Effector memory CD4-positive, alpha-beta T cell (primary cell): ENCODE results near the gene GRK7.
"Not testable (repeated sequence)": the region's sequence is repeated elsewhere in the genome, so short reads cannot be mapped to it uniquely, and the experiment has no call there.

Experiments
- DNase-seq, 3 donors: peaks; one replicate each; pipeline ENCODE4 v3.0.0-alpha.2; 2020
- H3K27ac ChIP-seq: 2 replicates; pipeline ENCODE4 v1.7.0; 2013; ENCODE audit warnings: mild to moderate bottlenecking, low read length, moderate library complexity; ENCODE audit not compliant: insufficient read depth, poor library complexity, severe bottlenecking
- H3K27me3 ChIP-seq: replicated peaks from 2 replicates; pipeline ENCODE4 v1.7.0; 2013; ENCODE audit warnings: mild to moderate bottlenecking, low read length; ENCODE audit not compliant: insufficient read depth, control insufficient read depth, poor library complexity, severe bottlenecking
- H3K36me3 ChIP-seq: 2 replicates; pipeline ENCODE4 v1.7.0; 2013; ENCODE audit warnings: mild to moderate bottlenecking, low read length, moderate library complexity; ENCODE audit not compliant: control insufficient read depth, insufficient read depth
- H3K4me1 ChIP-seq: 2 replicates; pipeline ENCODE4 v1.7.0; 2013; ENCODE audit warnings: low read length, mild to moderate bottlenecking; ENCODE audit not compliant: control insufficient read depth, insufficient read depth, poor library complexity, severe bottlenecking
- H3K4me3 ChIP-seq: 2 replicates; pipeline ENCODE4 v1.7.0; 2013; ENCODE audit warnings: low read length, low read depth, mild to moderate bottlenecking; ENCODE audit not compliant: insufficient read depth, poor library complexity, severe bottlenecking
- H3K9me3 ChIP-seq: 2 replicates; pipeline ENCODE4 v1.7.0; 2013; ENCODE audit warnings: mild to moderate bottlenecking, low read length, moderate library complexity; ENCODE audit not compliant: control insufficient read depth

GRK7 gene

GRCh38 chr3:141753399-141753798, 9.8 kb upstream of the GRK7 start:
- DNase-seq, result no peak
- Histone ChIP-seq H3K9me3 (no peaks in the 10 kb centered on the region), H3K27me3 (no peaks in the 10 kb centered on the region), H3K27ac (no peak overlapping the region), H3K4me3 (no peak overlapping the region), H3K4me1 (no peaks in the 10 kb centered on the region), H3K36me3 (peaks cover 8% of the 10 kb centered on the region)

DNA sequence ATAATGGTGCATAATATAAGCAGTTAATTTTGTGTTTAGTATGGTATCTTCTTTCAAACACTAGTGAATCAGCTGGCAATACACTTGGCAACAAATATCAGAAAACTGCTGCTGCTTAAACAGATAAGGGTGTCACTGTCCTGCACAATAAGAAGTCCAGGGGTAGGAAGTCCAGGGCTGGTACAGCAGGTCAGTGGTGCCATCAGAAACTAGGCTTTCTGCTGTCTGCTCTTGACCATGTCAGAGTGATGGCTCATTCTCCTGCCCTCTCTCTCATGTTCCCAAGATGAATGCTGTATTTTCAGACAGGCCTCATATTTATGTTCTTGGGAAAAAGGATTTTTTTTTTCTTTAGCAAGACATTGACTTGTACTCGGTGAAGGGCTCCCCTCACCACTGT, 9.2 kb upstream of the GRK7 start:
- Histone ChIP-seq H3K36me3 (peaks cover 5% of the 10 kb centered on the region), H3K27me3 (no peaks in the 10 kb centered on the region), H3K4me1 (no peaks in the 10 kb centered on the region), H3K9me3 (no peaks in the 10 kb centered on the region), H3K4me3 (no peak overlapping the region), H3K27ac (no peak overlapping the region)
- DNase-seq, result no peak

DNA sequence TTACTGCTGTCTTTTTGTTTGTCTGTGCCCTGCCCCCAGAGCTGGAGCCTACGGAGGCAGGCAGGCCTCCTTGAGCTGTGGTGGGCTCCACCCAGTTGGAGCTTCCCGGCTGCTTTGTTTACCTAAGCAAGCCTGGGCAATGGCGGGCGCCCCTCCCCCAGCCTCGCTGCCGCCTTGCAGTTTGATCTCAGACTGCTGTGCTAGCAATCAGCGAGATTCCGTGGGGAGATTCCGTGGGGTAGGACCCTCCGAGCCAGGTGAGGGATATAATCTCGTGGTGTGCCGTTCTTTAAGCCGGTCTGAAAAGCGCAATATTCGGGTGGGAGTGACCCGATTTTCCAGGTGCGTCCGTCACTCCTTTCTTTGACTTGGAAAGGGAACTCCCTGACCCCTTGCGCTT, 656 bp upstream of the GRK7 start:
- H3K27me3 ChIP-seq, DNase-seq, H3K4me3 ChIP-seq, H3K4me1 ChIP-seq, H3K36me3 ChIP-seq, H3K9me3 ChIP-seq, H3K27ac ChIP-seq: not testable (repeated sequence)

DNA sequence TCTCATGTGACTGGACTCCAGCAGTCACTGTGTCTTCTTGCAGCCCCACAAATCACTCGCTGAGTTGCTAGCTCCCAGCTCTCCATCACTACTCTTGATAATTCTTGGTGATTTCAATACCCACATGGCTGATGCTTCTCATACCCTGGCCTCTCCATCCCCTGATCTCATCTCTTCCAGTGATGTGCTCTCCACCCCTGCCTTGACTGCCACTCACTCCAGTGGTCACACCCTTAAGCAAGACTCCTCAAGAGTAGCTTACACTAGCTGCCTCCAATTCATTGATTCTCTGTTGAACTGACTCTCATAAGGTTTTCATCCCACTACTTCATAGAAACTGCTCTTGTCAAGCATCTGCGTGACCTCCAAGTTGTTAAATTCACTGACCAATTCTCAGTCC, 837 bp downstream of the GRK7 start:
- no peaks in the 10 kb centered on the region for H3K36me3 ChIP-seq
- no peaks in the 10 kb centered on the region for H3K4me1 ChIP-seq
- no peak overlapping the region for H3K4me3 ChIP-seq
- no peaks in the 10 kb centered on the region for H3K9me3 ChIP-seq
- no peaks in the 10 kb centered on the region for H3K27me3 ChIP-seq
- no peak for DNase-seq
- no peak overlapping the region for H3K27ac ChIP-seq

DNA sequence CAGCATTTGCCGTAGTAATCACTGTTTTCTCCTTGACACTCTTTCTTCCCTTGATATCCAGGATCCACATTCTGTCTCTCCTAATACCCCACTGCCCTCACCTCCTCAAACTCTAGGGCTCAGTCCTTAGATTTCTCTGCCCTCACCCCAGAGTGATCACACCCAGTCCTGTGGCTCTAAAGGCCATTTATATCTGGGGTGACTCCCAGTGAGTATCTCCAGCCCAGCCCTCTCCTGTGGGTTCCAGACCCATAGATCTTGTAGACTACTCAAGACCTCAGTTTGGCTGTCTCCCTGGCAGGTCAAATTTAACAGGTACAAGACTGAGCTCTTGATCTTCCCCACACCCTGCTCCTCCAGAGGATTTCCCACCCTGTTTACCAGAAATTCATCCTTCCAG, 1.3 kb downstream of the GRK7 start:
- DNase-seq, result no peak
- H3K27me3 ChIP-seq, result no peaks in the 10 kb centered on the region
- no peak overlapping the region for H3K4me3 ChIP-seq
- H3K4me1 ChIP-seq, result no peaks in the 10 kb centered on the region
- no peaks in the 10 kb centered on the region for H3K36me3 ChIP-seq
- no peaks in the 10 kb centered on the region for H3K9me3 ChIP-seq
- H3K27ac ChIP-seq, result no peak overlapping the region

GRCh38 chr3:141764986-141765385, 1.8 kb downstream of the GRK7 start:
- Histone ChIP-seq H3K27ac (no peak overlapping the region), H3K36me3 (no peaks in the 10 kb centered on the region), H3K27me3 (no peaks in the 10 kb centered on the region), H3K4me1 (no peaks in the 10 kb centered on the region), H3K4me3 (no peak overlapping the region), H3K9me3 (no peaks in the 10 kb centered on the region)
- no peak for DNase-seq

- Histone ChIP-seq H3K27ac (no peak overlapping the region), H3K4me1 (no peaks in the 10 kb centered on the region), H3K9me3 (no peaks in the 10 kb centered on the region), H3K36me3 (no peaks in the 10 kb centered on the region), H3K4me3 (no peak overlapping the region), H3K27me3 (no peaks in the 10 kb centered on the region)
- no peak for DNase-seq
Observed at GRCh38 chr3:141767066-141767465, 3.9 kb downstream of the GRK7 start.

GRCh38 chr3:141769221-141769894, 6.2 kb downstream of the GRK7 start:
- Histone ChIP-seq H3K27me3 (no peaks in the 10 kb centered on the region), H3K27ac (no peak overlapping the region), H3K4me3 (no peak overlapping the region), H3K36me3 (no peaks in the 10 kb centered on the region), H3K9me3 (no peaks in the 10 kb centered on the region), H3K4me1 (no peaks in the 10 kb centered on the region)
- DNase-seq, result no peak

- no peak overlapping the region for H3K4me3 ChIP-seq
- DNase-seq, result no peak
- H3K27me3 ChIP-seq, result no peaks in the 10 kb centered on the region
- no peak overlapping the region for H3K27ac ChIP-seq
- no peaks in the 10 kb centered on the region for H3K4me1 ChIP-seq
- no peaks in the 10 kb centered on the region for H3K9me3 ChIP-seq
- H3K36me3 ChIP-seq, result no peaks in the 10 kb centered on the region
Observed at GRCh38 chr3:141773676-141774075, 10.5 kb downstream of the GRK7 start.

DNA sequence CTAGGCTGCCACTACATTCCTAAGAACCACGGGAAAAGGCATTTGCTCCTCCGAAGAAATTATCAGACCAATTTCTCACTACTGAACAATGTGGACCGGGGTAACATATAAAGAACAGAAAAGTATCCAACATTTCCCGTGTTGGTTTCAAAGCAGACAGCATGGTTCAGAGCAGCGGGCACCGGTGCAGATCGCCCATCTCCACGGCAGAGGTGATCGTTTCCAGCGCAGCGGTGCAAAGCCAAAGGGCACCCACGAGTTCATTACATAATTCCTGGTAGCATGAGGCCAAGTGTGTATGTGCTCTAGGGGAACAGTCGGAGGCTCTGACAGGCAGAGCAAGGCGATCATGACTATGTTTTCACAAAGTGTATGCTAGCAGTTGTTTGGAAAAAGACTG, 13.2 kb downstream of the GRK7 start:
- H3K27ac ChIP-seq, result no peak overlapping the region
- H3K9me3 ChIP-seq, result no peaks in the 10 kb centered on the region
- no peak for DNase-seq
- H3K36me3 ChIP-seq, result no peaks in the 10 kb centered on the region
- H3K27me3 ChIP-seq, result no peaks in the 10 kb centered on the region
- H3K4me1 ChIP-seq, result no peaks in the 10 kb centered on the region
- H3K4me3 ChIP-seq, result no peak overlapping the region
